A673 (cell line): ENCODE data around the gene TNFRSF25. TPM values are rescaled to one million over a fixed set of nuclear protein-coding genes. Genes with fewer than 3 reads are reported as not detected.

Experiments used
- BruUV-seq: library from RNA; stranded (reverse); fragments of 400-500 nt; replicated peaks from 2 replicates; lab custom pipeline; 2021; lab: Mats Ljungman, UMichigan
- CTCF ChIA-PET: fragments of 300-600 bp; sonication (Branson Sonifier 250); formaldehyde crosslinking; loops from one replicate; lab custom pipeline; 2022; ENCODE audit warnings: antibody characterized with exemption; lab: Charles Lee
- POLR2A ChIA-PET: fragments of 300-600 bp; sonication (Branson Sonifier 250); formaldehyde crosslinking; loops from one replicate; lab custom pipeline; 2022; ENCODE audit warnings: antibody characterized with exemption; ENCODE audit not compliant: low non-redundant PET; lab: Charles Lee
- DNase-seq: peaks from one replicate; pipeline ENCODE4 v3.0.0-alpha.2; 2015; ENCODE audit warnings: low spot score
- H3K27ac ChIP-seq: fragments of 200-600 bp; sonication (generic); 2 replicates; pipeline ENCODE4 v1.5.1; 2016; ENCODE audit warnings: mixed run types, low read depth, mild to moderate bottlenecking, mixed read lengths, antibody characterized with exemption, low read length; ENCODE audit not compliant: poor library complexity, severe bottlenecking
- H3K27me3 ChIP-seq: fragments of 200-600 bp; sonication (generic); replicated peaks from 2 replicates; pipeline ENCODE4 v1.6.1; 2017; ENCODE audit warnings: mixed run types, low read depth, mild to moderate bottlenecking, mixed read lengths, antibody characterized with exemption, low read length; ENCODE audit not compliant: insufficient read depth, poor library complexity
- H3K36me3 ChIP-seq: fragments of 200-600 bp; sonication (generic); 2 replicates; pipeline ENCODE4 v1.6.1; 2016; ENCODE audit warnings: mixed run types, mild to moderate bottlenecking, mixed read lengths, antibody characterized with exemption, low read length; ENCODE audit not compliant: insufficient read depth, poor library complexity, severe bottlenecking
- H3K4me1 ChIP-seq: fragments of 200-600 bp; sonication (generic); 2 replicates; pipeline ENCODE4 v1.6.1; 2017; ENCODE audit warnings: mixed run types, mild to moderate bottlenecking, mixed read lengths, antibody characterized with exemption, low read length; ENCODE audit not compliant: insufficient read depth, poor library complexity, severe bottlenecking
- H3K4me3 ChIP-seq: fragments of 200-600 bp; sonication (generic); 2 replicates; pipeline ENCODE4 v1.5.1; 2016; ENCODE audit warnings: low read depth, mixed run types, mild to moderate bottlenecking, mixed read lengths, low read length; ENCODE audit not compliant: poor library complexity, severe bottlenecking
- H3K9me3 ChIP-seq: fragments of 200-600 bp; sonication (generic); 2 replicates; pipeline ENCODE4 v1.6.1; 2016; ENCODE audit warnings: mixed run types, low read depth, mild to moderate bottlenecking, mixed read lengths, antibody characterized with exemption, low read length; ENCODE audit not compliant: poor library complexity, severe bottlenecking
- EZH2 ChIP-seq: fragments of 200-600 bp; sonication (generic); IDR thresholded peaks from 2 replicates; pipeline ENCODE4 v1.6.1; 2017; ENCODE audit warnings: borderline replicate concordance, low read depth, mild to moderate bottlenecking, mixed read lengths, antibody characterized with exemption, low read length; ENCODE audit not compliant: poor library complexity, severe bottlenecking
- intact Hi-C: fragments of 100-400 bp; cut with micrococcal nuclease; formaldehyde crosslinking; loops from one replicate; pipeline ENCODE4 v1.10.0; 2022; ENCODE audit not compliant: unreplicated experiment
- total RNA-seq: library from RNA; stranded (reverse); gene quantifications from 2 replicates; pipeline ENCODE4 v1.2.3, GENCODE V29; 2021
- TF ChIP-seq, protein P1 (sequence below): fragments of 300-800, 200-600 bp; sonication (generic); conservative IDR thresholded peaks from 2 replicates; pipeline ENCODE4 v1.5.1; 2017; ENCODE audit warnings: low read depth, mild to moderate bottlenecking, antibody characterized with exemption, low read length, moderate library complexity, mixed read lengths

TNFRSF25 gene
- total RNA-seq, 1 experiment from 2014 or later, result 0.97 TPM

- TF ChIP-seq EZH2, result no peak
- TF ChIP-seq, protein P1, sequence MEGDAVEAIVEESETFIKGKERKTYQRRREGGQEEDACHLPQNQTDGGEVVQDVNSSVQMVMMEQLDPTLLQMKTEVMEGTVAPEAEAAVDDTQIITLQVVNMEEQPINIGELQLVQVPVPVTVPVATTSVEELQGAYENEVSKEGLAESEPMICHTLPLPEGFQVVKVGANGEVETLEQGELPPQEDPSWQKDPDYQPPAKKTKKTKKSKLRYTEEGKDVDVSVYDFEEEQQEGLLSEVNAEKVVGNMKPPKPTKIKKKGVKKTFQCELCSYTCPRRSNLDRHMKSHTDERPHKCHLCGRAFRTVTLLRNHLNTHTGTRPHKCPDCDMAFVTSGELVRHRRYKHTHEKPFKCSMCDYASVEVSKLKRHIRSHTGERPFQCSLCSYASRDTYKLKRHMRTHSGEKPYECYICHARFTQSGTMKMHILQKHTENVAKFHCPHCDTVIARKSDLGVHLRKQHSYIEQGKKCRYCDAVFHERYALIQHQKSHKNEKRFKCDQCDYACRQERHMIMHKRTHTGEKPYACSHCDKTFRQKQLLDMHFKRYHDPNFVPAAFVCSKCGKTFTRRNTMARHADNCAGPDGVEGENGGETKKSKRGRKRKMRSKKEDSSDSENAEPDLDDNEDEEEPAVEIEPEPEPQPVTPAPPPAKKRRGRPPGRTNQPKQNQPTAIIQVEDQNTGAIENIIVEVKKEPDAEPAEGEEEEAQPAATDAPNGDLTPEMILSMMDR, result peak; percentile 88
- H3K36me3 ChIP-seq, result no peaks in the 10 kb centered on the region
- intact Hi-C loops, result no loop called here
- no peaks in the 10 kb centered on the region for H3K9me3 ChIP-seq
- ChIA-PET CTCF (interaction anchor here (1.1 to 1.6 kb wide), 4 partner anchors 9 to 21 kb away, joined by 4 to 9 read pairs (median 6); no protein-coding TSS in a partner anchor), POLR2A (no interaction called here)
- BruUV-seq, result no TSS peak
- peak; percentile 60 for DNase-seq
- peaks cover 71% of the 10 kb centered on the region for H3K27me3 ChIP-seq
- no peak overlapping the region for H3K27ac ChIP-seq
- no peak overlapping the region for H3K4me3 ChIP-seq
- H3K4me1 ChIP-seq, result peaks cover 12% of the 10 kb centered on the region
Measured at GRCh38 chr1:6423321-6423999, 42.5 kb downstream of the TNFRSF25 start.

- ChIA-PET CTCF (no interaction called here), POLR2A (no interaction called here)
- no peak for DNase-seq
- Histone ChIP-seq H3K4me3 (no peak overlapping the region), H3K36me3 (no peaks in the 10 kb centered on the region), H3K4me1 (peaks cover 12% of the 10 kb centered on the region), H3K27me3 (peaks cover 93% of the 10 kb centered on the region), H3K9me3 (no peaks in the 10 kb centered on the region), H3K27ac (no peak overlapping the region)
- TF ChIP-seq, protein P1, result no peak
- no peak for TF ChIP-seq EZH2
- BruUV-seq, result no TSS peak
- intact Hi-C loops, result no loop called here
Measured at GRCh38 chr1:6421266-6421665, 44.7 kb downstream of the TNFRSF25 start.

- peak overlapping the region; percentile 21 for H3K4me3 ChIP-seq
- CTCF ChIA-PET, result interaction anchor here (0.5 to 0.7 kb wide), 2 partner anchors 13 to 583 kb away, joined by 3 to 9 read pairs; no protein-coding TSS in a partner anchor
- H3K36me3 ChIP-seq, result no peaks in the 10 kb centered on the region
- BruUV-seq, result no TSS peak
- DNase-seq, result no peak
- intact Hi-C loops, result no loop called here
- H3K27me3 ChIP-seq, result peaks cover 94% of the 10 kb centered on the region
- POLR2A ChIA-PET, result interaction anchor here (0.6 kb wide), 1 partner anchor 238 kb away, joined by 3 read pairs; no protein-coding TSS in a partner anchor
- TF ChIP-seq, protein P1, result no peak
- peaks cover 12% of the 10 kb centered on the region for H3K4me1 ChIP-seq
- H3K9me3 ChIP-seq, result no peaks in the 10 kb centered on the region
- H3K27ac ChIP-seq, result no peak overlapping the region
Measured at GRCh38 chr1:6420454-6421042, 45.4 kb downstream of the TNFRSF25 start.
